HepG2 (cell line): Measurements from ENCODE around the gene SLC25A19. TPM values are rescaled to one million over a fixed set of nuclear protein-coding genes. Genes with fewer than 3 reads are reported as not detected.

Source experiments
- BRD4 ChIP-seq: sonication (generic); formaldehyde crosslinking; IDR thresholded peaks from 2 replicates; pipeline ENCODE4 v1.4.0; 2020; ENCODE audit warnings: missing genetic modification reagents
- ETV5 ChIP-seq: IDR thresholded peaks from 2 replicates; pipeline ENCODE4 v1.6.1; 2018; ENCODE audit warnings: missing biosample characterization, missing genetic modification reagents, inconsistent platforms, borderline replicate concordance
- IKZF4 ChIP-seq: sonication (generic); formaldehyde crosslinking; IDR thresholded peaks from 2 replicates; pipeline ENCODE4 v1.5.1; 2020; ENCODE audit warnings: borderline replicate concordance, mild to moderate bottlenecking, low read depth, missing genetic modification reagents; ENCODE audit errors: not compliant biosample characterization
- KLF13 ChIP-seq: sonication (generic); formaldehyde crosslinking; IDR thresholded peaks from 2 replicates; pipeline ENCODE4 v1.4.0; 2020; ENCODE audit warnings: mild to moderate bottlenecking, missing genetic modification reagents
- MXD4 ChIP-seq: IDR thresholded peaks from 2 replicates; pipeline ENCODE4 v1.6.1; 2016; ENCODE audit warnings: mild to moderate bottlenecking, missing biosample characterization, missing genetic modification reagents
- MXI1 ChIP-seq: IDR thresholded peaks from 3 replicates; pipeline ENCODE4 v1.6.1; 2012; ENCODE audit warnings: low read depth, low read length, inconsistent platforms, borderline replicate concordance
- REL ChIP-seq: sonication (generic); formaldehyde crosslinking; conservative IDR thresholded peaks from 2 replicates; pipeline ENCODE4 v1.8.0; 2022; ENCODE audit warnings: mild to moderate bottlenecking, missing genetic modification reagents, moderate library complexity
- REPIN1 ChIP-seq: sonication (generic); formaldehyde crosslinking; IDR thresholded peaks from 2 replicates; pipeline ENCODE4 v1.8.0; 2022; ENCODE audit warnings: missing genetic modification reagents, low read depth, mild to moderate bottlenecking, borderline replicate concordance
- TARDBP ChIP-seq: sonication (generic); formaldehyde crosslinking; IDR thresholded peaks from 2 replicates; pipeline ENCODE4 v1.8.0; 2022; ENCODE audit warnings: mild to moderate bottlenecking, missing genetic modification reagents
- TFDP1 ChIP-seq: IDR thresholded peaks from 2 replicates; pipeline ENCODE4 v1.6.1; 2016; ENCODE audit warnings: missing compliant biosample characterization, missing genetic modification reagents, borderline replicate concordance
- THAP8 ChIP-seq: sonication (generic); formaldehyde crosslinking; IDR thresholded peaks from 2 replicates; pipeline ENCODE4 v1.5.1; 2020; ENCODE audit warnings: missing genetic modification reagents, mild to moderate bottlenecking, borderline replicate concordance
- ZNF138 ChIP-seq: sonication (generic); formaldehyde crosslinking; IDR thresholded peaks from 2 replicates; pipeline ENCODE4 v1.5.0; 2020; ENCODE audit warnings: mild to moderate bottlenecking, low read depth, missing genetic modification reagents
- ZNF318 ChIP-seq: sonication (generic); formaldehyde crosslinking; IDR thresholded peaks from 2 replicates; pipeline ENCODE4 v1.4.0; 2020; ENCODE audit warnings: mild to moderate bottlenecking, missing genetic modification reagents
- ZNF331 ChIP-seq: sonication (generic); formaldehyde crosslinking; IDR thresholded peaks from 2 replicates; pipeline ENCODE4 v1.4.0; 2020; ENCODE audit warnings: missing genetic modification reagents
- ZSCAN29 ChIP-seq: sonication (generic); formaldehyde crosslinking; conservative IDR thresholded peaks from 2 replicates; pipeline ENCODE4 v1.4.0; 2020; ENCODE audit warnings: mild to moderate bottlenecking, missing genetic modification reagents
- polyA plus RNA-seq, 8 experiments: library from polyadenylated mRNA; depleted of rRNA in 3 of 8; stranded (reverse) in 7 of 8; unstranded in 1 of 8; fragments of >200 nt; fragmentation: Illumina TruSeq in 4 of 8; extraction: Trizol in 4 of 8; gene quantifications; 2 replicates each; pipeline versions ENCODE4 v1.2.1 to v1.2.3, GENCODE V29; 2011 to 2016; ENCODE audit warnings: low read depth in 4 of 8, missing spikeins in 1 of 8, mixed read lengths in 1 of 8; ENCODE audit not compliant: insufficient read depth in 1 of 8
- total RNA-seq, 5 experiments: library from RNA; depleted of rRNA; stranded (reverse); fragments of >200 nt; fragmentation: Illumina TruSeq; extraction: Trizol; gene quantifications; 2 replicates each; pipeline ENCODE4 v1.2.3, GENCODE V29; 2016; ENCODE audit warnings: low read depth in 1 of 5
- TF ChIP-seq, protein P1 (sequence below): sonication (generic); formaldehyde crosslinking; IDR thresholded peaks from 2 replicates; pipeline ENCODE4 v1.4.0; 2020; ENCODE audit warnings: mild to moderate bottlenecking, low read depth, missing genetic modification reagents

The SLC25A19 gene
- total and polyA plus RNA-seq, 2 of the 13 experiments (the other 11 are each of a cell fraction or from before 2014, with no cell fraction given): 24.4 to 41.4 TPM

DNA sequence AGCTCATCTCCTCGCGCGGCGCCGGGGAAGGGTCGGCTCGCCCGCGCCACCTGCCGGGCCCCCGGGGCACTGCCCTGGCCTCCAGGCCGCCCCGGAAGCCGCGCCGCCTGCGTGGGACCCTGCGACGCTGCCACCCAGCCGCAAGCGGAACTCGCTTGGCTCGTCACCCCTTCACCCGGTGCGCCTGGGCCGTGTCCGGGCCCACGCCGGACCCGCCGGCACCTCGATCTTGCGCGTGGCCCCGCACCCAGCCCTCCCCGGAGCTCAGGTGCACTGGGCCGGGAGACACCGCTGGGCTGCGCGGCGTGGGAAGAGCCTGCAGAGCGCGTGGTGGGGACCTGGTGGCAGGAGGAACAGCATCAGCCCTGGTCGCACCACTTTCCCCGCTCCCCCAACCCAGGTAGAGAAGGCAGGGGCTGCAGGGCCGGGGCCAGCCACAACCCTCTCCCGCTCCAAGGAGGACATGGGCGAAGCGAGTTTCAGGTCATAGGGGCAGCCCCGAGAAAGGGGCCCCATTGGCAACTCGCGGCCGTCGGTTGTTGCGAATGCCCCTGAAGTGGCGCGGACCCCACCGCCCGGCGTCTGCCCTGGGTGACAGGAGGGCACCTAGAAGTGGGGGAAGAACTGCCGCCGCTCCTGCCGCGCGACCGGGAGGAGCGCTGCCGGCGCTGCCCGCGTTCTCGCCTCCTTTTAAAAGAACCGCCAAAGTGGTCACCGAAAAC lies 17.8 kb downstream of the SLC25A19 start (continued):
- TF ChIP-seq, protein P1, sequence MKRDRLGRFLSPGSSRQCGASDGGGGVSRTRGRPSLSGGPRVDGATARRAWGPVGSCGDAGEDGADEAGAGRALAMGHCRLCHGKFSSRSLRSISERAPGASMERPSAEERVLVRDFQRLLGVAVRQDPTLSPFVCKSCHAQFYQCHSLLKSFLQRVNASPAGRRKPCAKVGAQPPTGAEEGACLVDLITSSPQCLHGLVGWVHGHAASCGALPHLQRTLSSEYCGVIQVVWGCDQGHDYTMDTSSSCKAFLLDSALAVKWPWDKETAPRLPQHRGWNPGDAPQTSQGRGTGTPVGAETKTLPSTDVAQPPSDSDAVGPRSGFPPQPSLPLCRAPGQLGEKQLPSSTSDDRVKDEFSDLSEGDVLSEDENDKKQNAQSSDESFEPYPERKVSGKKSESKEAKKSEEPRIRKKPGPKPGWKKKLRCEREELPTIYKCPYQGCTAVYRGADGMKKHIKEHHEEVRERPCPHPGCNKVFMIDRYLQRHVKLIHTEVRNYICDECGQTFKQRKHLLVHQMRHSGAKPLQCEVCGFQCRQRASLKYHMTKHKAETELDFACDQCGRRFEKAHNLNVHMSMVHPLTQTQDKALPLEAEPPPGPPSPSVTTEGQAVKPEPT (CRISPR knock-in tag): peak; percentile 91
- peak; percentile 62; the same call in 1 of the 2 replicates for TF ChIP-seq MXD4 (CRISPR knock-in tag)
- TF ChIP-seq IKZF4: peak; percentile 74
- peak; percentile 84; the same call in 1 of the 2 replicates for TF ChIP-seq REL
- peak; percentile 31; the same call in 1 of the 2 replicates for TF ChIP-seq TARDBP (CRISPR knock-in tag)
- TF ChIP-seq THAP8 (CRISPR knock-in tag): peak; percentile 55; the same call in 1 of the 2 replicates
- no peak; the same call in none of the 2 replicates for TF ChIP-seq ZNF138 (CRISPR knock-in tag)
- 0 out of 2 replicates have a peak, but pooled peaks have one; percentile 10 for TF ChIP-seq ZNF331 (CRISPR knock-in tag)
- TF ChIP-seq ZSCAN29 (CRISPR knock-in tag): peak; percentile 22; the same call in 1 of the 2 replicates
- peak; percentile 87; the same call in 2 of the 3 replicates for TF ChIP-seq MXI1
- TF ChIP-seq ZNF318: peak; percentile 45; the same call in 1 of the 2 replicates
- TF ChIP-seq KLF13 (CRISPR knock-in tag): no peak
- TF ChIP-seq REPIN1 (CRISPR knock-in tag): peak; percentile 68
- peak; percentile 81 for TF ChIP-seq ETV5 (CRISPR knock-in tag)
- TF ChIP-seq TFDP1: peak; percentile 70; the same call in 1 of the 2 replicates
- TF ChIP-seq BRD4 (CRISPR knock-in tag): no peak
